PC-9 (cell line): ENCODE measurements around the gene CST7. TPM values are rescaled to one million over a fixed set of nuclear protein-coding genes. Genes with fewer than 3 reads are reported as not detected.

ENCODE experiments used
- BruUV-seq: library from RNA; stranded (reverse); fragments of 400-500 nt; replicated peaks from 2 replicates; lab custom pipeline; 2021; lab: Mats Ljungman, UMichigan
- CTCF ChIA-PET: fragments of 300-600 bp; sonication (Branson Sonifier 250); formaldehyde crosslinking; loops from one replicate; lab custom pipeline; 2022; ENCODE audit warnings: antibody characterized with exemption; lab: Charles Lee
- POLR2A ChIA-PET: fragments of 300-600 bp; sonication (Branson Sonifier 250); formaldehyde crosslinking; loops from one replicate; lab custom pipeline; 2022; ENCODE audit warnings: antibody characterized with exemption; ENCODE audit not compliant: unreplicated experiment; lab: Charles Lee
- DNase-seq, 2 experiments: peaks; one replicate each; pipeline versions ENCODE4 v3.0.0 to v3.0.0-alpha.2; 2015 to 2022; ENCODE audit warnings: mixed read lengths in 1 of 2
- H2AFZ ChIP-seq: fragments of 200-600 bp; sonication (generic); 2 replicates; pipeline ENCODE4 v1.8.1; 2017; ENCODE audit warnings: antibody characterized with exemption
- H3F3A ChIP-seq: fragments of 200-600 bp; sonication (generic); 2 replicates; pipeline ENCODE4 v1.8.1; 2017; ENCODE audit warnings: antibody characterized with exemption, mild to moderate bottlenecking, low read depth; ENCODE audit not compliant: insufficient read depth
- H3K27ac ChIP-seq: fragments of 200-600 bp; sonication (generic); 2 replicates; pipeline ENCODE4 v1.6.1; 2016; ENCODE audit warnings: mixed run types
- H3K27me3 ChIP-seq: fragments of 200-600 bp; sonication (generic); 2 replicates; pipeline ENCODE4 v1.6.1; 2016; ENCODE audit warnings: low read depth, mixed run types; ENCODE audit not compliant: insufficient read depth
- H3K36me3 ChIP-seq: fragments of 200-600 bp; sonication (generic); 2 replicates; pipeline ENCODE4 v1.6.1; 2016; ENCODE audit warnings: low read depth, mixed run types
- H3K4me1 ChIP-seq: fragments of 200-600 bp; sonication (generic); replicated peaks from 2 replicates; pipeline ENCODE4 v1.6.1; 2016; ENCODE audit warnings: mixed run types; ENCODE audit not compliant: insufficient read depth
- H3K4me2 ChIP-seq: fragments of 200-600 bp; sonication (generic); 2 replicates; pipeline ENCODE4 v1.6.1; 2017; ENCODE audit warnings: mixed run types
- H3K4me3 ChIP-seq: fragments of 200-600 bp; sonication (generic); 2 replicates; pipeline ENCODE4 v1.6.1; 2016; ENCODE audit warnings: mixed run types
- H3K79me2 ChIP-seq: fragments of 200-600 bp; sonication (generic); 2 replicates; pipeline ENCODE4 v1.6.1; 2017; ENCODE audit warnings: low read depth, mixed run types
- H3K9me2 ChIP-seq: fragments of 200-600 bp; sonication (generic); 2 replicates; pipeline ENCODE4 v1.8.1; 2017; ENCODE audit warnings: mild to moderate bottlenecking; ENCODE audit not compliant: insufficient read depth
- H3K9me3 ChIP-seq: fragments of 200-600 bp; sonication (generic); 2 replicates; pipeline ENCODE4 v1.8.1; 2016; ENCODE audit warnings: low read depth; ENCODE audit not compliant: insufficient read depth
- H4K20me1 ChIP-seq: fragments of 200-600 bp; sonication (generic); 2 replicates; pipeline ENCODE4 v1.8.1; 2017; ENCODE audit not compliant: insufficient read depth
- CTCF ChIP-seq: fragments of 200-600 bp; sonication (generic); conservative IDR thresholded peaks from 2 replicates; pipeline ENCODE4 v1.6.1; 2017; ENCODE audit warnings: mixed run types, antibody characterized with exemption, mild to moderate bottlenecking, moderate library complexity
- EZH2 ChIP-seq: fragments of 200-600 bp; sonication (generic); IDR thresholded peaks from 2 replicates; pipeline ENCODE4 v1.8.0; 2017; ENCODE audit warnings: antibody characterized with exemption, low read depth
- intact Hi-C: fragments of 100-400 bp; cut with micrococcal nuclease; formaldehyde crosslinking; loops from one replicate; pipeline ENCODE4 v1.10.0; 2022; ENCODE audit not compliant: unreplicated experiment
- total RNA-seq: library from RNA; stranded (reverse); gene quantifications from 2 replicates; pipeline ENCODE4 v1.2.3, GENCODE V29; 2021

The CST7 gene
- total RNA-seq, 1 experiment from 2014 or later: not detected

GRCh38 chr20:24986436-24987015 lies 37.5 kb downstream of the CST7 start:
- Histone ChIP-seq H3K4me2 (no peak overlapping the region), H3K4me3 (no peak overlapping the region), H3K27ac (no peak overlapping the region), H3K27me3 (no peaks in the 10 kb centered on the region), H2AFZ (no peak overlapping the region), H3K79me2 (peaks cover 57% of the 10 kb centered on the region), H4K20me1 (no peaks in the 10 kb centered on the region), H3K9me2 (no peaks in the 10 kb centered on the region), H3K36me3 (peaks cover 17% of the 10 kb centered on the region), H3K9me3 (no peaks in the 10 kb centered on the region), H3K4me1 (peaks cover 15% of the 10 kb centered on the region), H3F3A (no peaks in the 10 kb centered on the region)
- DNase-seq: no peak
- no TSS peak for BruUV-seq
- intact Hi-C loops: no loop called here
- ChIA-PET CTCF (no interaction called here), POLR2A (no interaction called here)
- TF ChIP-seq CTCF (no peak), EZH2 (no peak)

- H3K36me3 ChIP-seq: peaks cover 15% of the 10 kb centered on the region
- H3K4me3 ChIP-seq: no peak overlapping the region
- intact Hi-C loops: no loop called here
- no peak overlapping the region for H3K4me2 ChIP-seq
- POLR2A ChIA-PET: no interaction called here
- H3K79me2 ChIP-seq: peaks cover 65% of the 10 kb centered on the region
- peaks cover 18% of the 10 kb centered on the region for H3K4me1 ChIP-seq
- H3K9me2 ChIP-seq: no peaks in the 10 kb centered on the region
- no peak overlapping the region for H3K27ac ChIP-seq
- no peak for TF ChIP-seq EZH2
- no peak for TF ChIP-seq CTCF
- no peaks in the 10 kb centered on the region for H3K27me3 ChIP-seq
- H3F3A ChIP-seq: no peaks in the 10 kb centered on the region
- no peak for DNase-seq
- CTCF ChIA-PET: no interaction called here
- H3K9me3 ChIP-seq: no peaks in the 10 kb centered on the region
- H4K20me1 ChIP-seq: no peaks in the 10 kb centered on the region
- no TSS peak for BruUV-seq
- no peak overlapping the region for H2AFZ ChIP-seq
Observed at GRCh38 chr20:24987244-24987643, 38.2 kb downstream of the CST7 start.

- H3K79me2 ChIP-seq: peaks cover 66% of the 10 kb centered on the region
- H3K27me3 ChIP-seq: no peaks in the 10 kb centered on the region
- no peak overlapping the region for H3K4me2 ChIP-seq
- no peak overlapping the region for H3K4me3 ChIP-seq
- BruUV-seq: no TSS peak
- TF ChIP-seq EZH2: no peak
- TF ChIP-seq CTCF: no peak
- H3K4me1 ChIP-seq: peaks cover 21% of the 10 kb centered on the region
- no peak overlapping the region for H2AFZ ChIP-seq
- no peaks in the 10 kb centered on the region for H3K9me2 ChIP-seq
- peaks cover 2% of the 10 kb centered on the region; the same call in 1 of the 2 replicates for H3F3A ChIP-seq
- H3K27ac ChIP-seq: no peak overlapping the region
- ChIA-PET POLR2A (no interaction called here), CTCF (no interaction called here)
- intact Hi-C loops: no loop called here
- no peak for DNase-seq
- H3K9me3 ChIP-seq: no peaks in the 10 kb centered on the region
- H3K36me3 ChIP-seq: peaks cover 6% of the 10 kb centered on the region
- no peaks in the 10 kb centered on the region for H4K20me1 ChIP-seq
Observed at GRCh38 chr20:24987873-24988835, 39.1 kb downstream of the CST7 start.
